Calu3 (cell line): ENCODE measurements around the gene FOXB2. TPM values are rescaled to one million over a fixed set of nuclear protein-coding genes. Genes with fewer than 3 reads are reported as not detected.
A peak's percentile ranks its signal among the peaks of the same experiment; 100 is the strongest.

Experiments
- BruUV-seq: library from RNA; stranded (reverse); fragments of 400-500 nt; replicated peaks from 2 replicates; lab custom pipeline; 2021; lab: Mats Ljungman, UMichigan
- CTCF ChIA-PET: fragments of 300-600 bp; sonication (Branson Sonifier 250); formaldehyde crosslinking; loops from one replicate; lab custom pipeline; 2022; ENCODE audit warnings: antibody characterized with exemption; lab: Charles Lee
- DNase-seq: peaks from one replicate; pipeline ENCODE4 v3.0.0; 2022
- H3K27ac Mint-ChIP-seq: one replicate; pipeline ENCODE4 v1.8.0; 2022; ENCODE audit warnings: mixed read lengths; ENCODE audit not compliant: unreplicated experiment
- H3K27me3 Mint-ChIP-seq: one replicate; pipeline ENCODE4 v1.8.0; 2022; ENCODE audit warnings: mixed read lengths; ENCODE audit not compliant: unreplicated experiment
- H3K36me3 Mint-ChIP-seq: one replicate; pipeline ENCODE4 v1.8.0; 2022; ENCODE audit warnings: mild to moderate bottlenecking, moderate library complexity, mixed read lengths; ENCODE audit not compliant: insufficient read depth, unreplicated experiment
- H3K4me1 Mint-ChIP-seq: one replicate; pipeline ENCODE4 v1.8.0; 2022; ENCODE audit warnings: mild to moderate bottlenecking, low read depth, mixed read lengths; ENCODE audit not compliant: unreplicated experiment
- H3K4me3 Mint-ChIP-seq: one replicate; pipeline ENCODE4 v1.8.0; 2022; ENCODE audit warnings: mild to moderate bottlenecking, low read depth, moderate library complexity, mixed read lengths; ENCODE audit not compliant: unreplicated experiment
- H3K9me3 Mint-ChIP-seq: one replicate; pipeline ENCODE4 v1.8.0; 2022; ENCODE audit warnings: low read depth, mixed read lengths; ENCODE audit not compliant: unreplicated experiment
- CTCF ChIP-seq: fragments of 200-600 bp; IDR thresholded peaks from one replicate; pipeline ENCODE4 v1.8.0; 2022; ENCODE audit warnings: antibody characterized with exemption; ENCODE audit not compliant: unreplicated experiment
- intact Hi-C: fragments of 100-400 bp; cut with micrococcal nuclease; formaldehyde crosslinking; loops from one replicate; pipeline ENCODE4 v1.10.0; 2022; ENCODE audit not compliant: unreplicated experiment
- total RNA-seq: library from RNA; stranded (reverse); gene quantifications from 2 replicates; pipeline ENCODE4 v1.2.3, GENCODE V29; 2022

FOXB2 gene
- total RNA-seq, 1 experiment from 2014 or later: not detected

GRCh38 chr9:76996700-76997099 is 22.8 kb upstream of the FOXB2 start:
- no peak overlapping the region for H3K27ac Mint-ChIP-seq
- intact Hi-C loops: no loop called here
- no peak overlapping the region for H3K4me3 Mint-ChIP-seq
- no TSS peak for BruUV-seq
- peak; percentile 12 for DNase-seq
- no peaks in the 10 kb centered on the region for H3K27me3 Mint-ChIP-seq
- CTCF ChIA-PET: no interaction called here
- TF ChIP-seq CTCF: peak; percentile 25
- H3K36me3 Mint-ChIP-seq: no peaks in the 10 kb centered on the region
- no peaks in the 10 kb centered on the region for H3K9me3 Mint-ChIP-seq
- no peaks in the 10 kb centered on the region for H3K4me1 Mint-ChIP-seq

GRCh38 chr9:76999261-76999660 is 20.2 kb upstream of the FOXB2 start:
- Mint-ChIP-seq H3K9me3 (no peaks in the 10 kb centered on the region), H3K36me3 (no peaks in the 10 kb centered on the region), H3K27ac (no peak overlapping the region), H3K4me3 (no peak overlapping the region), H3K27me3 (no peaks in the 10 kb centered on the region), H3K4me1 (no peaks in the 10 kb centered on the region)
- BruUV-seq: no TSS peak
- DNase-seq: no peak
- TF ChIP-seq CTCF: no peak
- intact Hi-C loops: no loop called here
- CTCF ChIA-PET: interaction anchor here (0.6 to 0.7 kb wide), 2 partner anchors 178 to 1218 kb away, joined by 3 read pairs; no protein-coding TSS in a partner anchor

GRCh38 chr9:77000330-77000729 is 19.1 kb upstream of the FOXB2 start:
- H3K27me3 Mint-ChIP-seq: no peaks in the 10 kb centered on the region
- intact Hi-C loops: no loop called here
- no peak overlapping the region for H3K4me3 Mint-ChIP-seq
- no TSS peak for BruUV-seq
- no peak for TF ChIP-seq CTCF
- H3K27ac Mint-ChIP-seq: no peak overlapping the region
- H3K36me3 Mint-ChIP-seq: no peaks in the 10 kb centered on the region
- CTCF ChIA-PET: no interaction called here
- no peak for DNase-seq
- no peaks in the 10 kb centered on the region for H3K9me3 Mint-ChIP-seq
- no peaks in the 10 kb centered on the region for H3K4me1 Mint-ChIP-seq

GRCh38 chr9:77003366-77003765 is 16.1 kb upstream of the FOXB2 start:
- Mint-ChIP-seq H3K9me3 (no peaks in the 10 kb centered on the region), H3K36me3 (no peaks in the 10 kb centered on the region), H3K27ac (no peak overlapping the region), H3K27me3 (peaks cover 10% of the 10 kb centered on the region), H3K4me3 (no peak overlapping the region), H3K4me1 (no peaks in the 10 kb centered on the region)
- DNase-seq: no peak
- no TSS peak for BruUV-seq
- CTCF ChIA-PET: no interaction called here
- intact Hi-C loops: no loop called here
- TF ChIP-seq CTCF: no peak
